GM23248 (cell line): Measurements from ENCODE around the gene SLC2A1. TPM values are rescaled to one million over a fixed set of nuclear protein-coding genes. Genes with fewer than 3 reads are reported as not detected.

Experiments used
- DNase-seq: peaks from one replicate; pipeline ENCODE4 v3.0.0-alpha.2; 2015
- H2AFZ ChIP-seq: fragments of 200-600 bp; sonication (generic); 2 replicates; pipeline ENCODE4 v1.6.1; 2016; ENCODE audit warnings: antibody characterized with exemption
- H3F3A ChIP-seq: fragments of 200-600 bp; sonication (generic); 2 replicates; pipeline ENCODE4 v1.6.1; 2016; ENCODE audit warnings: mild to moderate bottlenecking, antibody characterized with exemption, mixed run types; ENCODE audit not compliant: insufficient read depth
- H3K27ac ChIP-seq: fragments of 200-600 bp; sonication (generic); 2 replicates; pipeline ENCODE4 v1.5.1; 2016; ENCODE audit warnings: mild to moderate bottlenecking
- H3K27me3 ChIP-seq: fragments of 200-600 bp; sonication (generic); replicated peaks from 2 replicates; pipeline ENCODE4 v1.6.1; 2016; ENCODE audit warnings: mild to moderate bottlenecking; ENCODE audit not compliant: insufficient read depth
- H3K36me3 ChIP-seq: fragments of 200-600 bp; sonication (generic); 2 replicates; pipeline ENCODE4 v1.6.1; 2016; ENCODE audit warnings: low read depth, mild to moderate bottlenecking
- H3K4me1 ChIP-seq: fragments of 200-600 bp; sonication (generic); 2 replicates; pipeline ENCODE4 v1.6.1; 2016; ENCODE audit warnings: mild to moderate bottlenecking; ENCODE audit not compliant: insufficient read depth
- H3K4me2 ChIP-seq: fragments of 200-600 bp; sonication (generic); one replicate; pipeline ENCODE4 v1.6.1; 2016; ENCODE audit warnings: mild to moderate bottlenecking; ENCODE audit not compliant: unreplicated experiment
- H3K4me3 ChIP-seq: fragments of 200-600 bp; sonication (generic); 2 replicates; pipeline ENCODE4 v1.5.1; 2016; ENCODE audit warnings: mild to moderate bottlenecking
- H3K79me2 ChIP-seq: fragments of 200-600 bp; sonication (generic); 2 replicates; pipeline ENCODE4 v1.6.1; 2016; ENCODE audit warnings: mild to moderate bottlenecking; ENCODE audit not compliant: insufficient read depth
- H3K9ac ChIP-seq: fragments of 200-600 bp; sonication (generic); 2 replicates; pipeline ENCODE4 v1.6.1; 2016; ENCODE audit warnings: mild to moderate bottlenecking
- H3K9me2 ChIP-seq: fragments of 200-600 bp; sonication (generic); 2 replicates; pipeline ENCODE4 v1.6.1; 2016; ENCODE audit warnings: mixed run types, mild to moderate bottlenecking, moderate library complexity; ENCODE audit not compliant: insufficient read depth
- H3K9me3 ChIP-seq: fragments of 200-600 bp; sonication (generic); one replicate; pipeline ENCODE4 v1.6.1; 2017; ENCODE audit warnings: low read depth
- H4K20me1 ChIP-seq: fragments of 200-600 bp; sonication (generic); 2 replicates; pipeline ENCODE4 v1.6.0; 2016; ENCODE audit not compliant: insufficient read depth
- EZH2 ChIP-seq: fragments of 200-600 bp; sonication (generic); IDR thresholded peaks from 2 replicates; pipeline ENCODE4 v1.6.1; 2018; ENCODE audit warnings: antibody characterized with exemption, mild to moderate bottlenecking; ENCODE audit not compliant: insufficient read depth, poor library complexity, severe bottlenecking
- EZH2phosphoT487 ChIP-seq: fragments of 200-600 bp; sonication (generic); IDR thresholded peaks from 2 replicates; pipeline ENCODE4 v1.6.1; 2018; ENCODE audit warnings: antibody characterized with exemption, moderate library complexity, mild to moderate bottlenecking, low read depth; ENCODE audit not compliant: insufficient read depth
- WGBS, 2 experiments: methylation state at CpG; one replicate each; pipeline ENCODE4 v1.1.6; 2015 to 2017; ENCODE audit warnings: low lambda C conversion rate in 2 of 2, low coverage in 1 of 2; ENCODE audit errors: missing lambda C conversion rate in 2 of 2; 5-methylcytosine and 5-hydroxymethylcytosine counted together
- in situ Hi-C: fragments of 300-500 bp; cut with MboI; formaldehyde crosslinking; loops from 2 replicates; pipeline ENCODE4 v1.15.0; 2020
- polyA plus RNA-seq: library from polyadenylated mRNA; unstranded; fragments of >200 nt; fragmentation: Nextera tagmentation; extraction: Ambion mirVana; gene quantifications from 2 replicates; pipeline ENCODE4 v1.2.1, GENCODE V29; 2016
- total RNA-seq: library from RNA; depleted of rRNA; stranded (reverse); fragments of >200 nt; shearing (Covaris generic); gene quantifications from 2 replicates; pipeline ENCODE4 v1.2.3, GENCODE V29; 2014

SLC2A1 gene
- total and polyA plus RNA-seq, 2 experiments from 2014 or later, result 142 to 315 TPM

DNA sequence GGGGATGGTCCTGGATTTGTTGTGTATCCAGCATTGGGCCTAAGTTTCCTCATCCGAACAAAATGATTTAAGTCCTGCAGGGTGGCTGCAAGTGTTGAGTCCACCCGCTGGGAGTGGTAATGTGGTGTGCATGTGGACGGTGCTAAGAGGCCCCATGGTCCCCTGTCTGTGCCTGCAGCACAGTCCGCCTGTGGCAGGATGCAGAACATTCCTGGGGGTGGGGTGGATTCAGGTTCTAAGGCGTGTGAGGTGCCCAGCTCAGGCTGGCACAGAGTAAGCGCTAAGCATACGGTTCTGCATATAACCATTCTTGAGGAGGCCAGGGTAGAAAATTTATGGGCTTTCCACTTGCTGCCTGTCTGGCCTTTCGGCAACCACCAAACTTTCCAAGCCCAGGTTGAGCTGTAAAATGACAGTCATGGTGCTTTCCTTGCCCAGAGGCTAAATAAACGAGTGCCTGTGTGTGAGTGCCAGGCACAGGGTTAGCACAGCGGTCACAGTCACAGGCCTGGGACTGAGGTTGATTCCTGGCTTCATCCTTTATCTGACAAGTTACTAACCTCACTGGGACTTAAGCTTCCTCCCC is 30.7 kb downstream of the SLC2A1 start:
- H3F3A ChIP-seq, result peaks cover 17% of the 10 kb centered on the region
- no peaks in the 10 kb centered on the region for H3K9me2 ChIP-seq
- no peak overlapping the region for H3K9ac ChIP-seq
- H3K27me3 ChIP-seq, result no peaks in the 10 kb centered on the region
- H3K4me2 ChIP-seq, result no peak overlapping the region
- in situ Hi-C loops, result no loop called here
- peaks cover 47% of the 10 kb centered on the region for H3K36me3 ChIP-seq
- 91 to 95% methylated on average over 10 of the region's 10 CpGs for WGBS, 2 experiments
- no peak overlapping the region for H3K4me3 ChIP-seq
- peaks cover 6% of the 10 kb centered on the region for H3K4me1 ChIP-seq
- DNase-seq, result no peak
- H3K27ac ChIP-seq, result no peak overlapping the region
- H3K9me3 ChIP-seq, result no peaks in the 10 kb centered on the region
- TF ChIP-seq EZH2phosphoT487 (no peak), EZH2 (no peak)
- H3K79me2 ChIP-seq, result peaks cover 34% of the 10 kb centered on the region
- no peak overlapping the region for H2AFZ ChIP-seq
- no peaks in the 10 kb centered on the region for H4K20me1 ChIP-seq

DNA sequence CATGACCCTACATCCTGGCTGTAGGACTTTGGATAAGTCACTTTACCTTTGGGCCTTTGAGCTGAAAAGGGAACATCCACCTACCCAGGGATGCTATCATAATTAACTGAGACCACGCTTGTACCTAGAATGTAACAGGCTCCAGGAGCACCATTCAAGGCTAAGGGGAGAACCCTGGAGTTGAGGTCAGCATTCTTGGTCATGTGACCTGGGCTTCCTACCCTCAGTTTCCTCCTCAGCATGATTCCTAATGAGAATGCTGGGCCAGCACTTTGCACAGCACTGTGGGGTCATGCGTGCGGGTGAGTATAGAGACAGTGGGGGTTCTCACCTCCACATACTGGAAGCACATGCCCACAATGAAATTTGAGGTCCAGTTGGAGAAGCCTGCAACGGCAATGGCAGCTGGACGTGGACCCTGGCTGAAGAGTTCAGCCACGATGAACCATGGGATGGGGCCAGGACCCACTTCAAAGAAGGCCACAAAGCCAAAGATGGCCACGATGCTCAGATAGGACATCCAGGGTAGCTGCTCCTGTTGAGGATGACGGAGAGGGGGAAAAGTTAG is 31.3 kb downstream of the SLC2A1 start:
- Histone ChIP-seq H3K27me3 (no peaks in the 10 kb centered on the region), H3F3A (peaks cover 21% of the 10 kb centered on the region), H3K9me3 (no peaks in the 10 kb centered on the region), H3K4me1 (peaks cover 6% of the 10 kb centered on the region), H2AFZ (no peak overlapping the region), H3K36me3 (peaks cover 47% of the 10 kb centered on the region), H3K9ac (no peak overlapping the region), H3K4me3 (no peak overlapping the region), H3K9me2 (no peaks in the 10 kb centered on the region), H3K4me2 (no peak overlapping the region), H3K27ac (no peak overlapping the region), H3K79me2 (peaks cover 27% of the 10 kb centered on the region; the same call in 1 of the 2 replicates), H4K20me1 (no peaks in the 10 kb centered on the region)
- in situ Hi-C loops, result no loop called here
- DNase-seq, result no peak
- no peak for TF ChIP-seq EZH2phosphoT487
- no peak for TF ChIP-seq EZH2
- WGBS, 2 experiments, result 96 to 98% methylated on average over 8 of the region's 8 CpGs

DNA sequence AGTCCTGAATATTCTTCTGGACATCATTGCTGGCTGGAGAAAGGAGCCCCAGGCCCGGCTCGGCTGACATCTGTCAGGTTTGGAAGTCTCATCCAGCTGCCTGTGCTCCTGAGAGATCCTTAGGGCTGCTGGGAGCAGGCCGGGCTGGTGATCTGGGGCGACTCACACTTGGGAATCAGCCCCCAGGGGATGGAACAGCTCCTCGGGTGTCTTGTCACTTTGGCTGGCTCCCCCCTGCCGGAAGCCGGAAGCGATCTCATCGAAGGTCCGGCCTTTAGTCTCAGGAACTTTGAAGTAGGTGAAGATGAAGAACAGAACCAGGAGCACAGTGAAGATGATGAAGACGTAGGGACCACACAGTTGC is 31.8 kb downstream of the SLC2A1 start:
- no peak overlapping the region for H3K9ac ChIP-seq
- no peak for TF ChIP-seq EZH2phosphoT487
- no peak for TF ChIP-seq EZH2
- no peaks in the 10 kb centered on the region for H3K27me3 ChIP-seq
- in situ Hi-C loops, result no loop called here
- no peak overlapping the region for H3K4me3 ChIP-seq
- H3K9me3 ChIP-seq, result no peaks in the 10 kb centered on the region
- peaks cover 6% of the 10 kb centered on the region for H3K4me1 ChIP-seq
- peaks cover 22% of the 10 kb centered on the region for H3F3A ChIP-seq
- 85 to 91% methylated on average over 11 of the region's 11 CpGs for WGBS, 2 experiments
- peaks cover 47% of the 10 kb centered on the region for H3K36me3 ChIP-seq
- no peak overlapping the region for H3K4me2 ChIP-seq
- DNase-seq, result no peak
- H3K9me2 ChIP-seq, result no peaks in the 10 kb centered on the region
- H3K79me2 ChIP-seq, result peaks cover 22% of the 10 kb centered on the region; the same call in 1 of the 2 replicates
- H2AFZ ChIP-seq, result no peak overlapping the region
- no peaks in the 10 kb centered on the region for H4K20me1 ChIP-seq
- no peak overlapping the region for H3K27ac ChIP-seq

DNA sequence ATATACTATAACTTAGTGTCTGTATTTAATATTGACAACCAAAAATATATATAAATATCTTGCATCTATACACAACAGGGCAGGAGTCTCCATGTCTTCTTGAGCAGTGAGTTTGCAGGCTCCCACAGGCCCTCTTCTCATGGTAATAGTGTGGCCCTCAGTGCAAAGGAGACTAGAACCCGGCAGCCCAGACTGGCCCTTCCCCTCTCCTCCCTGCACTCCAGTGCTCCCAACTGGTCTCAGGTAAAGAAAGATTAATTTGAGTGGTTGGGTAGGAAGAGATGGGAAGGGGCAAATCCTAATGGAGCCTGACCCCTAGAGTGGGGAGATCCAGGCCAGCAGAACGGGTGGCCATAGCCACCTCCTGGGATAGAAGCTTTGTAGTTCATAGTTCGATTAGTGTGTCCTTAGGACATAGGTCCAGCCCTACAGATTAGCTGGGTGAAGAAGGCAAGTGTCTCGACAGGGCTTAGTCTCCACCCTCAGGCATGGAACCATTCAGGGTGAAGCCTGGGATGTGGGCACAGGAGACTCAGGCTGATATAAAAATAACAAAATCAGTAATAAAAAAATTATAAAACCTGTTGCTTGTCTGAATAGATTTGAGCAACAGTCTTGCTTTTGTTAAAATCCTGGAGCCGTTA is 32.3 kb downstream of the SLC2A1 start:
- Histone ChIP-seq H3K27ac (no peak overlapping the region), H3K4me3 (no peak overlapping the region), H3K9me2 (no peaks in the 10 kb centered on the region), H3K79me2 (peaks cover 17% of the 10 kb centered on the region; the same call in 1 of the 2 replicates), H3K36me3 (peaks cover 47% of the 10 kb centered on the region), H3K4me1 (peaks cover 6% of the 10 kb centered on the region), H3F3A (peaks cover 22% of the 10 kb centered on the region), H3K4me2 (no peak overlapping the region), H3K9me3 (no peaks in the 10 kb centered on the region), H3K9ac (no peak overlapping the region), H4K20me1 (no peaks in the 10 kb centered on the region), H3K27me3 (no peaks in the 10 kb centered on the region), H2AFZ (no peak overlapping the region)
- TF ChIP-seq EZH2 (no peak), EZH2phosphoT487 (no peak)
- no peak for DNase-seq
- in situ Hi-C loops, result no loop called here
- 96 to 100% methylated on average over 5 of the region's 5 CpGs for WGBS, 2 experiments
